Activated naive CD4-positive, alpha-beta T cell treated with anti-CD3 and anti-CD28 coated beads, Interleukin-2, amount 50 U/mL, for 24 hours (primary cell): Measurements from ENCODE around the gene HSPG2.

Source experiments
- H3K27ac Mint-ChIP-seq: one replicate; pipeline ENCODE4 v1.8.0; 2021; ENCODE audit warnings: mild to moderate bottlenecking, mixed read lengths
- H3K27me3 Mint-ChIP-seq: one replicate; pipeline ENCODE4 v1.8.0; 2021; ENCODE audit warnings: mixed read lengths
- H3K36me3 Mint-ChIP-seq: one replicate; pipeline ENCODE4 v1.8.0; 2021; ENCODE audit warnings: mixed read lengths
- H3K4me1 Mint-ChIP-seq: one replicate; pipeline ENCODE4 v1.8.0; 2021; ENCODE audit warnings: mixed read lengths
- H3K4me3 Mint-ChIP-seq: one replicate; pipeline ENCODE4 v1.8.0; 2021; ENCODE audit warnings: mild to moderate bottlenecking, mixed read lengths
- H3K9me3 Mint-ChIP-seq: one replicate; pipeline ENCODE4 v1.8.0; 2021; ENCODE audit warnings: mixed read lengths

The HSPG2 gene

GRCh38 chr1:21820597-21821232 lies 116.4 kb downstream of the HSPG2 start:
- no peaks in the 10 kb centered on the region for H3K9me3 Mint-ChIP-seq
- H3K4me1 Mint-ChIP-seq, result peaks cover 4% of the 10 kb centered on the region
- H3K27me3 Mint-ChIP-seq, result no peaks in the 10 kb centered on the region
- no peak overlapping the region for H3K4me3 Mint-ChIP-seq
- no peak overlapping the region for H3K27ac Mint-ChIP-seq
- H3K36me3 Mint-ChIP-seq, result no peaks in the 10 kb centered on the region

GRCh38 chr1:21818656-21819055 lies 118.5 kb downstream of the HSPG2 start:
- Mint-ChIP-seq H3K9me3 (no peaks in the 10 kb centered on the region), H3K27ac (no peak overlapping the region), H3K27me3 (peaks cover 1% of the 10 kb centered on the region), H3K4me3 (no peak overlapping the region), H3K4me1 (peaks cover 10% of the 10 kb centered on the region), H3K36me3 (no peaks in the 10 kb centered on the region)

- no peak overlapping the region for H3K4me3 Mint-ChIP-seq
- no peaks in the 10 kb centered on the region for H3K9me3 Mint-ChIP-seq
- peaks cover 5% of the 10 kb centered on the region for H3K27me3 Mint-ChIP-seq
- H3K36me3 Mint-ChIP-seq, result no peaks in the 10 kb centered on the region
- H3K4me1 Mint-ChIP-seq, result peaks cover 10% of the 10 kb centered on the region
- H3K27ac Mint-ChIP-seq, result no peak overlapping the region
These were observed 120.4 kb downstream of the HSPG2 start for GRCh38 chr1:21816602-21817302.

GRCh38 chr1:21815724-21816321 lies 121.3 kb downstream of the HSPG2 start:
- peaks cover 10% of the 10 kb centered on the region for H3K4me1 Mint-ChIP-seq
- H3K27me3 Mint-ChIP-seq, result peaks cover 7% of the 10 kb centered on the region
- H3K27ac Mint-ChIP-seq, result no peak overlapping the region
- no peaks in the 10 kb centered on the region for H3K9me3 Mint-ChIP-seq
- no peak overlapping the region for H3K4me3 Mint-ChIP-seq
- no peaks in the 10 kb centered on the region for H3K36me3 Mint-ChIP-seq

DNA sequence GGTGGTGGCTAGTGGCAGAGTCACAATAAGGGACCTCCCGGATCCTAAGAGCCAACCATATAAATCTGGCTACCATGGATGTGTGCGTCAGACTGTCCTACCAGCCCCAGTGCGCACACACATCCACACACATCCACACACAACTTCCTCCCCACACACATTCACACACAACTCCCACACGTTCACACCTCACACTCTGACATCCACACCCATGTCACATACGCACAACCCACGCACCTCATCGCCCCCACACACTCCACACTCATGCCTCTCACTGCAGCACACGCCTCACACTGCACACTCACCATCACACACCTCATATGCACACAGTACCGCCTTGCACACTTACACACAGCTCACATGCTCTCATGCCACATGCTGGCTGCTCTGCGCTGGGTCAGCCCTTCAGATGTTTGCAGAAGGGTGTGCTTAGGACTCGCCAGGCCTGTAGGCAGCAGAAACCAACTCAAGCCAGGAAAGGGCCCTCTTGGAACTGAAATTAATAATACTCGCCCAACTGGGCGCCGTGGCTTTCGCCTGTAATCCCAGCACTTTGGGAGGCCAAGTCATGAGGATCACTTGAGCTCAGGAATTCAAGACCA lies 122.0 kb downstream of the HSPG2 start:
- H3K27me3 Mint-ChIP-seq, result peaks cover 8% of the 10 kb centered on the region
- peaks cover 10% of the 10 kb centered on the region for H3K4me1 Mint-ChIP-seq
- H3K4me3 Mint-ChIP-seq, result peak overlapping the region; percentile 58
- H3K36me3 Mint-ChIP-seq, result no peaks in the 10 kb centered on the region
- H3K27ac Mint-ChIP-seq, result no peak overlapping the region
- H3K9me3 Mint-ChIP-seq, result no peaks in the 10 kb centered on the region

DNA sequence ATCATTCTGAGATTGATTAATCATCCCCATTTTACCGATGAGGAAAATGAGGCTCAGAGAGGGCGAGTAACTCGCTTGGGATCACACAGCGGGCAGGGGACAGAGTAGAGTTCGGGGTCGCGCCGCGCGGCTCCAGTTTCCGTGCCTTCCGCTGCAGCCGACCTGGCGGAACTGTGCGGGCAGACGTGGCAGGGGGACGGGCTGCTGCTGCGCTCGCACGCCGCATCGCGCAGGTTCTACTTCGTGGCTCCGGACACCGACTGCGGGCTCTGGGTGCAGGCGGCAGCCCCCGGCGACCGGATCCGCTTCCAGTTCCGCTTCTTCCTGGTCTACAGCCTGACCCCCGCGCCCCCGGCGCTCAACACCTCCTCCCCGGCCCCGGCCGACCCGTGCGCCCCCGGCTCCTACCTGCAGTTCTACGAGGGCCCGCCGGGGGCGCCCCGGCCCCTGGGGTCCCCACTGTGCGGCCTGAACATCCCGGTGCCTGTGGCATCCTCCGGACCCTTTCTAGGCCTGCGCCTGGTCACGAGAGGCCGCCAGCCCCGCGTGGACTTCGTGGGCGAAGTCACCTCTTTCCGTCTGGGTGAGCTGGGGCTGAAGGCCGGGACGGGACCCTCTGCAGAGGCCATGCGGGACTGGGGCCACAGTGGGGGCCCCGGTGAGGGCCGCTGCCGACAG lies 122.7 kb downstream of the HSPG2 start:
- Mint-ChIP-seq H3K4me1 (peaks cover 10% of the 10 kb centered on the region), H3K4me3 (peak overlapping the region; percentile 58), H3K27ac (no peak overlapping the region), H3K27me3 (peaks cover 8% of the 10 kb centered on the region), H3K9me3 (no peaks in the 10 kb centered on the region), H3K36me3 (no peaks in the 10 kb centered on the region)

- H3K4me1 Mint-ChIP-seq, result peaks cover 8% of the 10 kb centered on the region
- H3K4me3 Mint-ChIP-seq, result no peak overlapping the region
- H3K27me3 Mint-ChIP-seq, result peaks cover 8% of the 10 kb centered on the region
- no peak overlapping the region for H3K27ac Mint-ChIP-seq
- no peaks in the 10 kb centered on the region for H3K36me3 Mint-ChIP-seq
- H3K9me3 Mint-ChIP-seq, result no peaks in the 10 kb centered on the region
These were observed 123.6 kb downstream of the HSPG2 start for GRCh38 chr1:21813542-21813941.

DNA sequence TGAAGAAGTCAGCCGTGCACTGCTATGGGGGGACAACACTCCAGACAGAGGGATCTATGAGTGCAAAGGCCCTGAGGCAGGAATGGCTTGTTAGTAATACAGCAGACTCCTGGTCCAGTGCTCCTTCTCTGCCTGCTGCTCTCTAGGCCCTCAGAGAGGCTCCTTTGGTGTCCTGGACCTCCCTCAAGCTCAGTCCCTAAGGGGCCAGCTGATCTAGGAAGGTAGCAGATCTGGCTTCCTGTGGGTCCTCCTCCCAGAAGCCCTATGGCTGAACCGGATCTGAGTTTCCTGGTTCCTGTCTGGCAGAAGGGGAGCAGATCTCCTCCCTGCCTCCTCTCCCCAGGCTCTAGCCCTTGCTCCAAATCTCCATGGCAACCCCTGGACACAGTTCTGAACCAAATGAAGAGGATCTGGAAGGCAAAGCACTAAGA lies 125.2 kb downstream of the HSPG2 start, which contains the start of gene LDLRAD2:
Gene LDLRAD2 (plus strand): TSS at position 391 of the 431 bp plus-strand sequence. CDS start 187 bp downstream, outside the sequence.
- peaks cover 8% of the 10 kb centered on the region for H3K27me3 Mint-ChIP-seq
- no peak within 1 kb of the TSS for H3K4me3 Mint-ChIP-seq
- no peaks in the 10 kb centered on the region for H3K9me3 Mint-ChIP-seq
- H3K27ac Mint-ChIP-seq, result no peak within 1 kb of the TSS
- peaks cover 5% of the 10 kb centered on the region for H3K4me1 Mint-ChIP-seq
- no peaks in the 10 kb centered on the region for H3K36me3 Mint-ChIP-seq

DNA sequence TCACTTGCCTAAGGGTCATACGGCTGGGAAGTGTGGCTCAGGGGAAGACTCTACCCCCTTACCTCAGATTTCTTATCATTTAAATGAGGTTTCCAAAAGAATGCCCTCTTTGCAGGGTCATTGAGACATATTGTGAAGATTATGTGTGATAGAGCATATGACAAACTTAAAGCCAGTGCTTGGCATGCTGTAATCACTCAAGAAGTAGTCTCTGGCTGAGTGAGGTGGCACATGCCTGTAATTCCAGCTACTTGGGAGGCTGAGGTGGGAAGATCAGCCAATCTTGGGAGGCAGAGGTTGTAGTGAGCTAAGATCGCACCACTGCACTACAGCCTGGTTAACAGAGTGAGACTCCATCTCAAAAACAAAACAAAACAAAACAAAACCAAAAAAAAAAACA lies 132.6 kb downstream of the HSPG2 start:
- no peak overlapping the region for H3K4me3 Mint-ChIP-seq
- H3K4me1 Mint-ChIP-seq, result no peaks in the 10 kb centered on the region
- H3K9me3 Mint-ChIP-seq, result no peaks in the 10 kb centered on the region
- H3K27ac Mint-ChIP-seq, result no peak overlapping the region
- no peaks in the 10 kb centered on the region for H3K36me3 Mint-ChIP-seq
- H3K27me3 Mint-ChIP-seq, result no peaks in the 10 kb centered on the region

GRCh38 chr1:21801100-21801499 lies 136.0 kb downstream of the HSPG2 start:
- Mint-ChIP-seq H3K4me1 (no peaks in the 10 kb centered on the region), H3K27ac (no peak overlapping the region)

GRCh38 chr1:21799730-21800129 lies 137.4 kb downstream of the HSPG2 start:
- Mint-ChIP-seq H3K27ac (no peak overlapping the region), H3K4me1 (no peaks in the 10 kb centered on the region), H3K4me3 (no peak overlapping the region), H3K27me3 (no peaks in the 10 kb centered on the region), H3K36me3 (no peaks in the 10 kb centered on the region), H3K9me3 (no peaks in the 10 kb centered on the region)

More at GRCh38 chr1:21801100-21801499, 136.0 kb downstream of the HSPG2 start:
- Mint-ChIP-seq H3K4me3 (no peak overlapping the region), H3K36me3 (no peaks in the 10 kb centered on the region), H3K27me3 (no peaks in the 10 kb centered on the region), H3K9me3 (no peaks in the 10 kb centered on the region)

DNA sequence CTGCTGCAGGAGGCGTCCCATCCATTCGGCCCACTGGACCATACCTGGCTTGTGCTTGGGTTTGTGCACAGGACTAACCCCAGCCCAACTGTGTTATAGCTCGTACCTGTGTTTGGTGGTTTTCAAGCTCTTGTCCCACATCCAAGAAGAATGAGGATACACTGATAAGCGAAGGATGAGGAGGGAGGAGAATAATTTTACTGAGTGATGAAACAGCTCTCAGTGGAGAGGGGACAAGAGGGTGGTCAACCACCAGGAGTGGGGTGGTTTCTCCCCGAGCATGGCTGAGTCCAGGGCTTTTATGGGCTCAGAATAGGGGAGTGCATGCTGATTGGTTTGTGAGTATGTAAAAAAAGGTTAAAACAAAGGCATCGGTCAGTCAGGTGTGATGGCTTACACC lies 142.0 kb downstream of the HSPG2 start:
- Mint-ChIP-seq H3K9me3 (no peaks in the 10 kb centered on the region), H3K4me1 (no peaks in the 10 kb centered on the region), H3K36me3 (no peaks in the 10 kb centered on the region), H3K27ac (no peak overlapping the region), H3K27me3 (no peaks in the 10 kb centered on the region), H3K4me3 (no peak overlapping the region)

DNA sequence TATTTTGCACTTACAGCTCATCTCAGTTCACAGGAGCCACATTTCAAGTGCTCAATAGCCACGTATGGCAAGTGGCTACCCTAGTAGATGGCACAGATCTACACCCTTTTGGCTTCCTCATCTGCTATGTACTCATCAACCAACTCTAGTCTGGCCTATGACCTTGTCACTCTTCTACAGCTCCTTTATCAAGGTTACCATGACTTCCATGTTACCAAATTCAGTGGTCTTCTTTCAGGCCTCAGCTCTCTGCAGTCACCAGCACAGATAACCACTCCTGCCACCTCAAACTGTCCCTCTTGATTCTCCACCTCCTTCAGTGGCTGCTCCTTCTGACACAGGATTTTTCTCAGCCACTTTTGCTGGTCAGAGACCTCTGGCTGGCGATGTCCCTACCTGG lies 142.5 kb downstream of the HSPG2 start:
- Mint-ChIP-seq H3K27me3 (no peaks in the 10 kb centered on the region), H3K27ac (no peak overlapping the region), H3K36me3 (no peaks in the 10 kb centered on the region)

DNA sequence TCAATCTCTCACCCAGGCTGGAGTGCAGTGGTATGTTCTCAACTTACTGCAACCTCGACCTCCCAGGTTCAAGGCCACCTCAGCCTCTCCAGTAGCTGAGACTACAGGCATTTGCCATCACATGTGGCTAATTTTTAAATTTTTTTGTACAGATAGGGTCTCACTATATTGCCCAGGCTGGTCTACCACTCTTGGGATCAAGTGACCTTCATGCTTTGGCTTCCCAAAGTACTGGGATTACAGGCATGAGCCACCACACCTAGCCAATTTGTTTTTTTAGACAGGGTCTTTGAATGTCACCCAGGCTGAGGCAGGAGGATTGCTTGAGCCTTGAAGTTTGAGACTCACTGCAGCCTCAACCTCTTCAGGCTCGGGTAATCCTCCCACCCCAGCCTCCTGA lies 144.0 kb downstream of the HSPG2 start:
- Mint-ChIP-seq H3K9me3 (no peaks in the 10 kb centered on the region), H3K27ac (no peak overlapping the region), H3K4me3 (no peak overlapping the region), H3K36me3 (no peaks in the 10 kb centered on the region), H3K27me3 (no peaks in the 10 kb centered on the region), H3K4me1 (no peaks in the 10 kb centered on the region)

More for the DNA sequence above, 142.5 kb downstream of the HSPG2 start:
- Mint-ChIP-seq H3K9me3 (no peaks in the 10 kb centered on the region), H3K4me1 (no peaks in the 10 kb centered on the region), H3K4me3 (no peak overlapping the region)

- Mint-ChIP-seq H3K27me3 (no peaks in the 10 kb centered on the region), H3K4me3 (no peak overlapping the region), H3K4me1 (peaks cover 9% of the 10 kb centered on the region), H3K9me3 (no peaks in the 10 kb centered on the region), H3K27ac (peak overlapping the region; percentile 52), H3K36me3 (no peaks in the 10 kb centered on the region)
These were observed 150.5 kb downstream of the HSPG2 start for GRCh38 chr1:21786640-21787039.
